Erythroblast (primary cell): ENCODE results near the gene SGO1.

ENCODE experiments used
- GATA1 ChIP-seq: IDR thresholded peaks from 2 replicates; pipeline ENCODE4 v1.6.1; 2011; ENCODE audit warnings: low read depth, mild to moderate bottlenecking, control low read depth, low read length, moderate library complexity
- POLR2A ChIP-seq: IDR thresholded peaks from 2 replicates; pipeline ENCODE4 v1.6.1; 2011; ENCODE audit warnings: mild to moderate bottlenecking, low read length

DNA sequence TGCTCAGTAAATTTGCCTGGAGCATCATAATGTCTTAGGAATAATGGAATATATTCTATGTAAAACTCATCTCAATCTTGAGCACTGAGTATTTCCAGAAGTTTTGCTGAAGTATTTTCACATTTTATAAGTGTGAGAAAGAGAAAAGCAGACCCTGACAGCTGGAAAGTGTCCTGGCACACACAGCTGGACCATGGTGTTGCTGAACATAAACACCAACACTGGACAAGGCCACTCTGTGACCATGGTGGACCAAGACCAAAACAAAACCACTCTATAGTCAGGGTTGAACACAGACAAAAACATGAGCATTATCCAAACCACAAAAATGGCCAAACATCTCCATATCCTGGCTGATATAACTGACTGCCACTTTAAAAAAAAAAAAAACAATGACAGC, 15.1 kb upstream of the SGO1 start:
- TF ChIP-seq POLR2A: no peak
- TF ChIP-seq GATA1: no peak
